Natural killer cell (primary cell): ENCODE data around the gene PAK5. TPM values are rescaled to one million over a fixed set of nuclear protein-coding genes. Genes with fewer than 3 reads are reported as not detected.

Experiments used
- ATAC-seq, 3 donors: fragments of 150-1000 bp in 2 of 3; fragments of 200-7000 bp in 1 of 3; cut with Tn5 transposase; 1 replicate in 1 of 3; 2 replicates in 2 of 3; pipeline ENCODE4 v1.10.0; 2021; ENCODE audit warnings: mild to moderate bottlenecking in 2 of 3, moderate library complexity in 2 of 3
- DNase-seq, 2 donors: peaks; one replicate each; pipeline versions ENCODE4 v3.0.0 to v3.0.0-alpha.2; 2013 to 2021; ENCODE audit warnings: mixed read lengths in 1 of 2
- H3K27ac ChIP-seq: one replicate; pipeline ENCODE4 v1.5.1; 2013; ENCODE audit warnings: mild to moderate bottlenecking, low read length
- H3K27me3 ChIP-seq: one replicate; pipeline ENCODE4 v1.6.1; 2013; ENCODE audit warnings: low read length; ENCODE audit not compliant: control insufficient read depth, insufficient read depth
- H3K36me3 ChIP-seq: one replicate; pipeline ENCODE4 v1.6.1; 2013; ENCODE audit warnings: low read length; ENCODE audit not compliant: control insufficient read depth, insufficient read depth
- H3K4me1 ChIP-seq: one replicate; pipeline ENCODE4 v1.6.1; 2013; ENCODE audit warnings: low read length; ENCODE audit not compliant: control insufficient read depth, insufficient read depth
- H3K4me3 ChIP-seq: one replicate; pipeline ENCODE4 v1.5.1; 2013; ENCODE audit warnings: low read length
- H3K9me3 ChIP-seq: one replicate; pipeline ENCODE4 v1.6.1; 2013; ENCODE audit warnings: low read length; ENCODE audit not compliant: control insufficient read depth, insufficient read depth
- H3K27ac Mint-ChIP-seq, 2 donors: one replicate each; pipeline ENCODE4 v1.8.0; 2022; ENCODE audit warnings: mild to moderate bottlenecking in 2 of 2, mixed read lengths in 2 of 2, moderate library complexity in 1 of 2
- H3K27me3 Mint-ChIP-seq, 2 donors: one replicate each; pipeline ENCODE4 v1.8.0; 2022; ENCODE audit warnings: low read depth in 2 of 2, mixed read lengths in 2 of 2
- H3K36me3 Mint-ChIP-seq: one replicate; pipeline ENCODE4 v1.8.0; 2022; ENCODE audit warnings: mixed read lengths
- H3K4me1 Mint-ChIP-seq, 2 donors: one replicate each; pipeline ENCODE4 v1.8.0; 2022; ENCODE audit warnings: mixed read lengths in 2 of 2
- H3K4me3 Mint-ChIP-seq: one replicate; pipeline ENCODE4 v1.8.0; 2022; ENCODE audit warnings: mild to moderate bottlenecking, moderate library complexity, mixed read lengths
- H3K9me3 Mint-ChIP-seq, 2 donors: one replicate each; pipeline ENCODE4 v1.8.0; 2022; ENCODE audit warnings: mixed read lengths in 2 of 2
- WGBS: methylation state at CpG from one replicate; pipeline ENCODE4 v1.1.7; 2013; ENCODE audit warnings: missing lambda C conversion rate; ENCODE audit not compliant: insufficient coverage; 5-methylcytosine and 5-hydroxymethylcytosine counted together
- intact Hi-C: fragments of 100-400 bp; cut with micrococcal nuclease; formaldehyde crosslinking; loops from one replicate; pipeline ENCODE4 v1.14.2; 2022
- total RNA-seq, 4 donors: library from RNA; stranded (reverse); fragments of 120-200 nt in 1 of 4; gene quantifications; one replicate each; pipeline versions ENCODE4 v1.2.3 to v1.2.4, GENCODE V29; 2013 to 2022
- TF ChIP-seq, protein P1 (sequence below): fragments of 200-600 bp; IDR thresholded peaks from one replicate; pipeline ENCODE4 v1.8.0; 2022; ENCODE audit warnings: antibody characterized with exemption

The PAK5 gene
- total RNA-seq, 3 donors from 2014 or later (not counting 1 experiment from before 2014, with no cell fraction given) = not detected

DNA sequence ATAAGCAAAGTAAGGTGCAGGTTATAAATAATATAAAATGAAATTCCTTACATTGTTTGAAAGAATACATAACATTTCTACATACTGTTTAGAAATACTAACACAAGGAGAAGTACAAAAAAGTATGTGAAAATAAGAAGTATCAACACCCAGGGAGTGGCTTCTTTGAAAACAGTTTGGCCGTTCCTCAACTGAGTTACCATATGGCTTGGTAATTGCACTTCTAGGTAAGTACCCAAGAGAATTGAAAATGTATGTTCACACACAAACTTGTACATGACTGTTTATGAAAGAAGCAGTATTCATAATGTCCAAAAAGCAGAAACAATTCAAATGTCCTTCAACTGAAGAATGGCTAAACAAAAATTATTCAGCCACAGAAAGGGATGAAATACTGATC lies 30.7 kb downstream of the PAK5 start:
- no peaks in the 10 kb centered on the region for H3K36me3 ChIP-seq
- intact Hi-C loops = no loop called here
- peaks cover 3 to 8% of the 10 kb centered on the region in 2 donors for H3K9me3 Mint-ChIP-seq

DNA sequence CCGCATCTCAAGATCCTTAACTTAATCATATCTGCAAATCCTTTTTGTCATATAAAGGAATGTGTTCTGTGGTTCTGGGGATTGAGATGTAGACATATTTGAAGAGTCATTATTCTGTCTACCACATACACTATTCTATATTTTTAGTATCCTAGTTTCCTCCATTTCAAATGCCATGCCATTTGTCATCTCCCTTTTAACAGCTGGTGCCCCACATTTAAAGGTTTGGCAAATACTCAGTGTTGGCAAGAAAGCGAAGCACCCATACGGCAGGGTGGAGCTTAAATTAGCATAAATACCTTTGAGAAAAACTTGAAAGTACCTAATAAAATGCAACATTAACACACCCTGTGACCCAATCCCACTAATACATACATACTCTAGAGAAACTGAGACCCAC lies 31.7 kb downstream of the PAK5 start:
- H3K27ac Mint-ChIP-seq = no peak overlapping the region
- intact Hi-C loops = no loop called here
- H3K36me3 Mint-ChIP-seq = no peaks in the 10 kb centered on the region
- 89% methylated on average over 3 of the region's 3 CpGs for WGBS
- Histone ChIP-seq H3K27ac (no peak overlapping the region), H3K9me3 (no peaks in the 10 kb centered on the region), H3K4me1 (no peaks in the 10 kb centered on the region), H3K4me3 (no peak overlapping the region), H3K36me3 (no peaks in the 10 kb centered on the region), H3K27me3 (no peaks in the 10 kb centered on the region)
- TF ChIP-seq, protein P1, sequence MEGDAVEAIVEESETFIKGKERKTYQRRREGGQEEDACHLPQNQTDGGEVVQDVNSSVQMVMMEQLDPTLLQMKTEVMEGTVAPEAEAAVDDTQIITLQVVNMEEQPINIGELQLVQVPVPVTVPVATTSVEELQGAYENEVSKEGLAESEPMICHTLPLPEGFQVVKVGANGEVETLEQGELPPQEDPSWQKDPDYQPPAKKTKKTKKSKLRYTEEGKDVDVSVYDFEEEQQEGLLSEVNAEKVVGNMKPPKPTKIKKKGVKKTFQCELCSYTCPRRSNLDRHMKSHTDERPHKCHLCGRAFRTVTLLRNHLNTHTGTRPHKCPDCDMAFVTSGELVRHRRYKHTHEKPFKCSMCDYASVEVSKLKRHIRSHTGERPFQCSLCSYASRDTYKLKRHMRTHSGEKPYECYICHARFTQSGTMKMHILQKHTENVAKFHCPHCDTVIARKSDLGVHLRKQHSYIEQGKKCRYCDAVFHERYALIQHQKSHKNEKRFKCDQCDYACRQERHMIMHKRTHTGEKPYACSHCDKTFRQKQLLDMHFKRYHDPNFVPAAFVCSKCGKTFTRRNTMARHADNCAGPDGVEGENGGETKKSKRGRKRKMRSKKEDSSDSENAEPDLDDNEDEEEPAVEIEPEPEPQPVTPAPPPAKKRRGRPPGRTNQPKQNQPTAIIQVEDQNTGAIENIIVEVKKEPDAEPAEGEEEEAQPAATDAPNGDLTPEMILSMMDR = no peak
- no peak overlapping the region for H3K4me3 Mint-ChIP-seq
- no peaks in the 10 kb centered on the region for H3K27me3 Mint-ChIP-seq
- no peak for ATAC-seq
- peaks cover 3 to 9% of the 10 kb centered on the region in 2 donors for H3K9me3 Mint-ChIP-seq
- no peaks in the 10 kb centered on the region for H3K4me1 Mint-ChIP-seq
- DNase-seq = no peak

More for the DNA sequence above, 30.7 kb downstream of the PAK5 start:
- ATAC-seq (no peak), DNase-seq (no peak)
- H3K4me3 Mint-ChIP-seq = no peak overlapping the region
- H3K4me1 Mint-ChIP-seq = no peaks in the 10 kb centered on the region
- no peaks in the 10 kb centered on the region for H3K36me3 Mint-ChIP-seq
- 93% methylated on average over 1 of the region's 1 CpG for WGBS
- Histone ChIP-seq H3K9me3 (no peaks in the 10 kb centered on the region), H3K27me3 (no peaks in the 10 kb centered on the region), H3K4me1 (no peaks in the 10 kb centered on the region), H3K4me3 (no peak overlapping the region), H3K27ac (no peak overlapping the region)
- TF ChIP-seq, protein P1 = no peak
- H3K27me3 Mint-ChIP-seq = no peaks in the 10 kb centered on the region
- no peak overlapping the region for H3K27ac Mint-ChIP-seq

GRCh38 chr20:9800421-9800820 lies 38.5 kb downstream of the PAK5 start:
- H3K27me3 Mint-ChIP-seq = no peaks in the 10 kb centered on the region
- 65% methylated on average over 1 of the region's 1 CpG for WGBS
- intact Hi-C loops = no loop called here
- Histone ChIP-seq H3K9me3 (peaks cover 2% of the 10 kb centered on the region), H3K4me3 (no peak overlapping the region), H3K27me3 (no peaks in the 10 kb centered on the region), H3K4me1 (no peaks in the 10 kb centered on the region), H3K27ac (no peak overlapping the region), H3K36me3 (no peaks in the 10 kb centered on the region)
- no peak overlapping the region for H3K27ac Mint-ChIP-seq
- no peaks in the 10 kb centered on the region for H3K36me3 Mint-ChIP-seq
- ATAC-seq (no peak), DNase-seq (no peak)
- H3K4me1 Mint-ChIP-seq = no peaks in the 10 kb centered on the region
- H3K9me3 Mint-ChIP-seq = peaks cover 14 to 18% of the 10 kb centered on the region in 2 donors
- TF ChIP-seq, protein P1 = no peak
- H3K4me3 Mint-ChIP-seq = no peak overlapping the region

DNA sequence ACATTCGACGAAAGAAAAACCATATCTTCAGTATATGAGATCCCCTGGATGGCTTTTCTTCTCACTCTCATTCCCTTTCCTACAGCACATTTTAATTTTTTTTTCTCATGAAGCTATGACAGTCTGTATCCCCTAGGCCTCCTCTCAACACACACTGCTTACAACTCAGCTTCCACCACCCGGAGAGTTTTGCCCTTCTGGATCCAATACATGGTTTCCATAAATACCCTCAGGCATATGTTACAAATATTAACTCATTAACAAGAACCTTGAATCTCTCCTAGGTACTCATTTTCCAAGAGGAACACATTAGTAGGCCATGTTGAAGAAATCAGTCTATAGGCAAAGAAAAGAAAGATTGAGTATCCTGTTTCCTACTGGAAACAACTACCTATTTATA lies 44.0 kb downstream of the PAK5 start:
- no peak overlapping the region for H3K27ac ChIP-seq
- H3K36me3 ChIP-seq = no peaks in the 10 kb centered on the region
- H3K4me1 ChIP-seq = no peaks in the 10 kb centered on the region
- ATAC-seq (no peak), DNase-seq (no peak)
- Mint-ChIP-seq H3K4me3 (no peak overlapping the region), H3K27me3 (no peaks in the 10 kb centered on the region), H3K9me3 (peaks cover 11 to 13% of the 10 kb centered on the region in 2 donors), H3K4me1 (no peaks in the 10 kb centered on the region), H3K27ac (no peak overlapping the region), H3K36me3 (no peaks in the 10 kb centered on the region)
- 93% methylated on average over 3 of the region's 3 CpGs for WGBS
- no peak overlapping the region for H3K4me3 ChIP-seq
- H3K27me3 ChIP-seq = no peaks in the 10 kb centered on the region
- intact Hi-C loops = no loop called here
- TF ChIP-seq, protein P1 = no peak
- H3K9me3 ChIP-seq = peaks cover 2% of the 10 kb centered on the region
